Measurements from ENCODE around the gene KHK.

GRCh38 chr2:27139310-27139709 is 52.7 kb downstream of the KHK start, which contains the start of gene PRR30:
- TF ChIP-seq CTCF (IDR thresholded peaks at IDR 0.05): no peak
- no peak for TF ChIP-seq POLR2A (IDR thresholded peaks at IDR 0.05)
